Endothelial cell of umbilical vein (primary cell): ENCODE data around the gene SOX13. TPM values are rescaled to one million over a fixed set of nuclear protein-coding genes. Genes with fewer than 3 reads are reported as not detected.

Source experiments
- BruUV-seq: library from RNA; stranded (reverse); fragments of 400-500 nt; replicated peaks from 2 replicates; lab custom pipeline; 2021; lab: Mats Ljungman, UMichigan
- CTCF ChIA-PET: fragments of 300-600, 350-600 bp; sonication (Branson Sonifier 250); formaldehyde crosslinking; loops from one replicate; lab custom pipeline; 2021; ENCODE audit warnings: antibody characterized with exemption, inconsistent platforms; lab: Charles Lee
- POLR2A ChIA-PET: fragments of 300-600, 350-600 bp; sonication (Branson Sonifier 250); formaldehyde crosslinking; loops from one replicate; lab custom pipeline; 2021; ENCODE audit warnings: antibody characterized with exemption, inconsistent platforms; lab: Charles Lee
- DNase-seq: peaks from one replicate; pipeline ENCODE4 v3.0.0-alpha.2; 2011; ENCODE audit warnings: low read depth, low spot score
- FAIRE-seq: peaks from 2 replicates; lab custom pipeline; 2011; peaks lifted over from hg19 to GRCh38; lab: Jason Lieb, UNC
- H2AFZ ChIP-seq: 2 replicates; pipeline ENCODE4 v1.6.0; 2012; ENCODE audit warnings: low read depth, low read length, control low read depth, inconsistent platforms
- H3K27ac ChIP-seq: 2 replicates; pipeline ENCODE4 v1.5.1; 2011; ENCODE audit warnings: low read depth, mild to moderate bottlenecking, control low read depth, low read length, moderate library complexity; ENCODE audit not compliant: insufficient read depth
- H3K27me3 ChIP-seq, 2 experiments: 2 replicates each; pipeline versions ENCODE4 v1.6.0 to v1.6.1; 2011; ENCODE audit warnings: low read length in 2 of 2, mixed read lengths in 1 of 2; ENCODE audit not compliant: control insufficient read depth in 2 of 2, insufficient read depth in 2 of 2
- H3K36me3 ChIP-seq, 2 experiments: 2 replicates in 1 of 2; 3 replicates in 1 of 2; pipeline ENCODE4 v1.5.1; 2011; ENCODE audit warnings: low read length in 2 of 2, mild to moderate bottlenecking in 1 of 2, moderate library complexity in 1 of 2; ENCODE audit not compliant: control insufficient read depth in 2 of 2, insufficient read depth in 2 of 2; ENCODE audit errors: extremely low read depth in 1 of 2
- H3K4me1 ChIP-seq: 3 replicates; pipeline ENCODE4 v1.5.1; 2011; ENCODE audit warnings: mild to moderate bottlenecking, low read length; ENCODE audit not compliant: control insufficient read depth, insufficient read depth; ENCODE audit errors: extremely low read depth
- H3K4me2 ChIP-seq: 2 replicates; pipeline ENCODE4 v1.6.1; 2011; ENCODE audit warnings: low read length, control low read depth, mixed read lengths; ENCODE audit not compliant: insufficient read depth
- H3K4me3 ChIP-seq, 3 experiments: fragments of 200-600 bp in 1 of 3; sonication (generic), shearing (Covaris generic) in 1 of 3; replicated peaks in 1 of 3; 2 replicates each; pipeline ENCODE4 v1.5.1; 2011 to 2016; ENCODE audit warnings: control low read depth in 3 of 3, low read length in 3 of 3, mild to moderate bottlenecking in 2 of 3, inconsistent platforms in 1 of 3, low read depth in 1 of 3, moderate library complexity in 1 of 3; ENCODE audit not compliant: insufficient read depth in 1 of 3
- H3K79me2 ChIP-seq: 2 replicates; pipeline ENCODE4 v1.6.0; 2012; ENCODE audit warnings: low read length, inconsistent platforms; ENCODE audit not compliant: control insufficient read depth, insufficient read depth
- H3K9ac ChIP-seq: replicated peaks from 2 replicates; pipeline ENCODE3; 2011; ENCODE audit warnings: low read length, control low read depth; ENCODE audit not compliant: insufficient read depth; ENCODE audit errors: extremely low read depth
- H3K9me1 ChIP-seq: replicated peaks from 3 replicates; pipeline ENCODE4 v1.6.0; 2011; ENCODE audit warnings: mild to moderate bottlenecking, low read length; ENCODE audit not compliant: control insufficient read depth, insufficient read depth; ENCODE audit errors: extremely low read depth
- H3K9me3 ChIP-seq: replicated peaks from 2 replicates; pipeline ENCODE4 v1.5.1; 2012; ENCODE audit warnings: low read length, inconsistent platforms; ENCODE audit not compliant: control insufficient read depth, insufficient read depth
- H4K20me1 ChIP-seq: replicated peaks from 2 replicates; pipeline ENCODE3; 2011; ENCODE audit warnings: mild to moderate bottlenecking, low read length; ENCODE audit not compliant: control insufficient read depth, insufficient read depth; ENCODE audit errors: extremely low read depth
- CTCF ChIP-seq, 2 donors: IDR thresholded peaks; 1 replicate in 1 of 2; 2 replicates in 1 of 2; pipeline ENCODE4 v1.5.1; 2011; ENCODE audit warnings: low read length in 2 of 2, mild to moderate bottlenecking in 2 of 2, moderate library complexity in 2 of 2, control low read depth in 1 of 2, inconsistent platforms in 1 of 2, low read depth in 1 of 2; ENCODE audit not compliant: insufficient read depth in 1 of 2; ENCODE audit errors: extremely low read depth in 1 of 2
- EZH2 ChIP-seq: IDR thresholded peaks from 2 replicates; pipeline ENCODE4 v1.6.1; 2012; ENCODE audit warnings: borderline replicate concordance, low read depth, mild to moderate bottlenecking, moderate library complexity, low read length, inconsistent platforms; ENCODE audit not compliant: severe bottlenecking
- FOS ChIP-seq: IDR thresholded peaks from 2 replicates; pipeline ENCODE4 v1.6.1; 2011; ENCODE audit warnings: mild to moderate bottlenecking, low read length, moderate library complexity, borderline replicate concordance; ENCODE audit not compliant: insufficient read depth
- MYC ChIP-seq: IDR thresholded peaks from one replicate; pipeline ENCODE4 v1.6.1; 2011; ENCODE audit warnings: mild to moderate bottlenecking, low read depth, low read length
- POLR2A ChIP-seq: IDR thresholded peaks from 2 replicates; pipeline ENCODE4 v1.6.1; 2012; ENCODE audit warnings: low read depth, mild to moderate bottlenecking, control low read depth, low read length
- POLR2AphosphoS5 ChIP-seq: IDR thresholded peaks from 2 replicates; pipeline ENCODE4 v1.6.1; 2012; ENCODE audit warnings: low read depth, mild to moderate bottlenecking, control low read depth, low read length, moderate library complexity; ENCODE audit not compliant: insufficient read depth
- dilution Hi-C: fragments of 300-500 bp; cut with MboI; formaldehyde crosslinking; loops from one replicate; pipeline ENCODE4 v1.15.0; 2019; ENCODE audit warnings: low sequenced_read_pairs; ENCODE audit not compliant: extremely low pct_ligation_motif_present
- intact Hi-C: fragments of 100-400 bp; cut with micrococcal nuclease; formaldehyde crosslinking; loops from one replicate; pipeline ENCODE4 v1.10.0; 2022
- polyA plus RNA-seq, 4 experiments: library from polyadenylated mRNA; depleted of rRNA in 3 of 4; stranded (reverse) in 3 of 4; unstranded in 1 of 4; fragments of >200 nt; gene quantifications; 2 replicates each; pipeline versions ENCODE4 v1.2.1 to v1.2.3, GENCODE V29; 2011 to 2012; ENCODE audit warnings: missing spikeins in 1 of 4
- total RNA-seq: library from RNA; stranded (reverse); gene quantifications from 2 replicates; pipeline ENCODE4 v1.2.3, GENCODE V29; 2021
- TF ChIP-seq, protein P1 (sequence below): IDR thresholded peaks from 2 replicates; pipeline ENCODE4 v1.6.1; 2011; ENCODE audit not compliant: insufficient read depth, insufficient read length

SOX13 gene
- total and polyA plus RNA-seq, 2 donors (not counting 3 experiments of a cell fraction or from before 2014, with no cell fraction given) = 40.8 to 57.7 TPM

- BruUV-seq = no TSS peak
- dilution Hi-C loops (loop anchor here (25.0 kb wide), 1 partner anchor 266 kb away; the partner anchor contains the start of gene SNRPE), intact Hi-C loops (loop anchor here (5.0 to 10.0 kb wide), 2 partner anchors 134 to 501 kb away; partner anchors contain the start of gene ATP2B4)
- Histone ChIP-seq H2AFZ (no peak overlapping the region), H3K27ac (no peak overlapping the region), H3K9me3 (no peaks in the 10 kb centered on the region), H3K4me1 (peaks cover 26% of the 10 kb centered on the region), H3K36me3 (peaks cover 0 to 22% of the 10 kb centered on the region in 2 experiments), H3K79me2 (no peaks in the 10 kb centered on the region), H3K9me1 (no peaks in the 10 kb centered on the region), H3K27me3 (no peaks in the 10 kb centered on the region), H3K9ac (no peak overlapping the region), H3K4me2 (no peak overlapping the region), H4K20me1 (no peaks in the 10 kb centered on the region), H3K4me3 (no peak overlapping the region)
- no peak for DNase-seq
- peak; percentile 31 for FAIRE-seq
- ChIA-PET CTCF (interaction anchor here (0.7 to 19.0 kb wide), 41 partner anchors 8 to 299 kb away, joined by 3 to 903 read pairs (median 5); partner anchors contain the start of genes ETNK2, SNRPE and SOX13), POLR2A (interaction anchor here (0.5 to 1.5 kb wide), 3 partner anchors 255 to 270 kb away, joined by 4 to 11 read pairs (median 5); no protein-coding TSS in a partner anchor)
- TF ChIP-seq, protein P1, sequence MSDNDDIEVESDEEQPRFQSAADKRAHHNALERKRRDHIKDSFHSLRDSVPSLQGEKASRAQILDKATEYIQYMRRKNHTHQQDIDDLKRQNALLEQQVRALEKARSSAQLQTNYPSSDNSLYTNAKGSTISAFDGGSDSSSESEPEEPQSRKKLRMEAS = no peak
- TF ChIP-seq FOS (no peak), CTCF (IDR thresholded peaks at IDR 0.05; ENCODE audit: extremely low read depth in 1 of 2, insufficient read depth in 1 of 2, low read depth in 1 of 2, low read length in 2 of 2) (no peak), EZH2 (no peak), POLR2AphosphoS5 (no peak), POLR2A (no peak), MYC (no peak)
These were observed 55.6 kb downstream of the SOX13 start for GRCh38 chr1:204128464-204128963.
